K562 (cell line): ENCODE results near the gene SPRYD3. TPM values are rescaled to one million over a fixed set of nuclear protein-coding genes. Genes with fewer than 3 reads are reported as not detected.
"Not testable (repeated sequence)": the region's sequence is repeated elsewhere in the genome, so short reads cannot be mapped to it uniquely, and the experiment has no call there.

Source experiments
- ATAC-seq: fragments of 200-7000 bp; cut with Tn5 transposase; 3 replicates; pipeline ENCODE4 v1.9.1; 2020; ENCODE audit warnings: moderate library complexity
- BruUV-seq: library from RNA; stranded (reverse); fragments of 400-500 nt; replicated peaks from 2 replicates; lab custom pipeline; 2021; lab: Mats Ljungman, UMichigan
- CTCF ChIA-PET: fragments of 300-600 bp; formaldehyde crosslinking; extraction: SDS; loops from one replicate; lab custom pipeline; 2021; ENCODE audit warnings: low intra/inter-chr PET ratio; lab: Yijun Ruan, JAX
- POLR2A ChIA-PET: fragments of 300-600, 350-650 bp; sonication (Branson Sonifier 250); formaldehyde crosslinking; extraction: SDS; loops from one replicate; lab custom pipeline; 2021; ENCODE audit warnings: antibody characterized with exemption, inconsistent platforms; lab: Yijun Ruan, JAX
- DNase-seq, 4 experiments: peaks; one replicate each; pipeline versions ENCODE4 v3.0.0 to v3.0.0-alpha.2; 2011 to 2018; ENCODE audit warnings: low spot score in 3 of 4, mixed read lengths in 3 of 4; ENCODE audit errors: extremely low read depth in 1 of 4
- FAIRE-seq: peaks from 2 replicates; lab custom pipeline; 2011; peaks lifted over from hg19 to GRCh38; lab: Jason Lieb, UNC
- H2AFZ ChIP-seq: 2 replicates; pipeline ENCODE4 v1.6.0; 2011; ENCODE audit warnings: low read depth, low read length, control low read depth, inconsistent platforms
- H3K27ac ChIP-seq: fragments of 200-600 bp; 3 replicates; pipeline ENCODE4 v1.8.0; 2011; ENCODE audit warnings: low read depth, mild to moderate bottlenecking, control low read depth, inconsistent platforms, low read length, moderate library complexity, mixed read lengths; ENCODE audit errors: extremely low read depth
- H3K27me3 ChIP-seq, 2 experiments: fragments of 300-600 bp in 1 of 2; 2 replicates in 1 of 2; 3 replicates in 1 of 2; pipeline versions ENCODE4 v1.6.0 to v1.8.0; 2011; ENCODE audit warnings: inconsistent platforms in 2 of 2, low read length in 2 of 2, mild to moderate bottlenecking in 1 of 2, mixed read lengths in 1 of 2, moderate library complexity in 1 of 2; ENCODE audit not compliant: control insufficient read depth in 2 of 2, insufficient read depth in 2 of 2
- H3K36me3 ChIP-seq: fragments of 300-600 bp; 3 replicates; pipeline ENCODE4 v1.8.0; 2011; ENCODE audit warnings: mild to moderate bottlenecking, low read length, inconsistent platforms; ENCODE audit not compliant: control insufficient read depth, insufficient read depth
- H3K4me1 ChIP-seq, 2 experiments: fragments of 200-600 bp in 1 of 2; replicated peaks in 1 of 2; 2 replicates in 1 of 2; 3 replicates in 1 of 2; pipeline versions ENCODE4 v1.5.1 to v1.8.0; 2011; ENCODE audit warnings: inconsistent platforms in 2 of 2, low read length in 2 of 2, mild to moderate bottlenecking in 1 of 2, mixed read lengths in 1 of 2, moderate library complexity in 1 of 2; ENCODE audit not compliant: control insufficient read depth in 2 of 2, insufficient read depth in 2 of 2
- H3K4me2 ChIP-seq: 2 replicates; pipeline ENCODE4 v1.6.1; 2011; ENCODE audit warnings: low read length, control low read depth, inconsistent platforms, mixed read lengths; ENCODE audit not compliant: insufficient read depth
- H3K4me3 ChIP-seq: fragments of 200-600 bp; sonication (generic), shearing (Covaris generic); 2 replicates; pipeline ENCODE4 v1.5.1; 2016; ENCODE audit warnings: control low read depth, inconsistent platforms
- H3K79me2 ChIP-seq: fragments of 200-600 bp; 3 replicates; pipeline ENCODE4 v1.8.0; 2011; ENCODE audit warnings: low read length, inconsistent platforms; ENCODE audit not compliant: control insufficient read depth, insufficient read depth
- H3K9ac ChIP-seq, 2 experiments: 2 replicates each; pipeline versions ENCODE4 v1.6.0 to v1.6.1; 2011; ENCODE audit warnings: low read depth in 2 of 2, low read length in 2 of 2, control low read depth in 1 of 2, inconsistent platforms in 1 of 2, mild to moderate bottlenecking in 1 of 2, mixed read lengths in 1 of 2; ENCODE audit not compliant: insufficient read depth in 1 of 2
- H3K9me1 ChIP-seq: one replicate; pipeline ENCODE4 v1.6.0; 2011; ENCODE audit warnings: inconsistent platforms, mild to moderate bottlenecking, low read length, moderate library complexity; ENCODE audit not compliant: control insufficient read depth, insufficient read depth
- H3K9me3 ChIP-seq: replicated peaks from 2 replicates; pipeline ENCODE4 v1.5.1; 2011; ENCODE audit warnings: low read depth, low read length, inconsistent platforms; ENCODE audit not compliant: control insufficient read depth, insufficient read depth
- H4K20me1 ChIP-seq: replicated peaks from 2 replicates; pipeline ENCODE4 v1.6.1; 2011; ENCODE audit warnings: low read length, inconsistent platforms, mixed read lengths; ENCODE audit not compliant: control insufficient read depth, insufficient read depth
- KAT7 ChIP-seq: sonication (generic); formaldehyde crosslinking; IDR thresholded peaks from 2 replicates; pipeline ENCODE4 v1.8.0; 2022; ENCODE audit warnings: missing genetic modification reagents, mild to moderate bottlenecking, borderline replicate concordance
- SNRNP70 ChIP-seq: fragments of 200-400 bp; formaldehyde crosslinking; optimal IDR thresholded peaks from 2 replicates; pipeline ENCODE3; 2017; ENCODE audit warnings: low read depth, low read length
- ZBTB8A ChIP-seq: fragments of 450-650 bp; IDR thresholded peaks from 2 replicates; pipeline ENCODE4 v1.6.1; 2018; ENCODE audit warnings: mild to moderate bottlenecking, moderate library complexity; ENCODE audit not compliant: partially characterized antibody
- ZNF830 ChIP-seq: fragments of 250-450 bp; sonication (Bioruptor Pico); IDR thresholded peaks from 2 replicates; pipeline ENCODE4 v1.5.0; 2021; ENCODE audit warnings: mild to moderate bottlenecking
- WGBS: fragments of 100-300 bp; shearing (Covaris generic); methylation state at CpG from one replicate; pipeline ENCODE4 v1.1.6; 2016; ENCODE audit warnings: low coverage, mixed read lengths; ENCODE audit not compliant: insufficient coverage; ENCODE audit errors: missing lambda C conversion rate; 5-methylcytosine and 5-hydroxymethylcytosine counted together
- in situ Hi-C: fragments of 300-500 bp; cut with MboI; formaldehyde crosslinking; loops from 4 replicates; pipeline ENCODE4 v1.15.0; 2018; ENCODE audit warnings: inconsistent platforms, mixed read lengths
- intact Hi-C: fragments of 100-400 bp; cut with micrococcal nuclease; formaldehyde crosslinking; loops from 2 replicates; pipeline ENCODE4 v1.14.2; 2022
- polyA plus RNA-seq, 8 experiments: library from polyadenylated mRNA; depleted of rRNA in 4 of 8; stranded (reverse) in 5 of 8; unstranded in 3 of 8; fragments of >200 nt; fragmentation: Nextera tagmentation in 2 of 8; fragmentation: Illumina TruSeq in 1 of 8; extraction: Ambion mirVana in 2 of 8; extraction: Trizol in 1 of 8; gene quantifications; 2 replicates each; pipeline versions ENCODE4 v1.2.1 to v1.2.3, GENCODE V29; 2011 to 2014; ENCODE audit warnings: inconsistent platforms in 1 of 8, missing spikeins in 1 of 8
- total RNA-seq, 7 experiments: library from RNA; depleted of rRNA in 6 of 7; stranded (reverse); fragments of >200 nt in 6 of 7; fragmentation: Illumina TruSeq in 2 of 7; extraction: Trizol in 2 of 7; gene quantifications; 2 replicates each; pipeline versions ENCODE4 v1.2.1 to v1.2.3, GENCODE V29; 2011 to 2021; ENCODE audit warnings: low replicate concordance in 1 of 7

Gene SPRYD3
- total and polyA plus RNA-seq, 9 of the 15 experiments (the other 6 are each of a cell fraction or from before 2014, with no cell fraction given) = 1.5 to 13.6 (median 7.6) TPM

DNA sequence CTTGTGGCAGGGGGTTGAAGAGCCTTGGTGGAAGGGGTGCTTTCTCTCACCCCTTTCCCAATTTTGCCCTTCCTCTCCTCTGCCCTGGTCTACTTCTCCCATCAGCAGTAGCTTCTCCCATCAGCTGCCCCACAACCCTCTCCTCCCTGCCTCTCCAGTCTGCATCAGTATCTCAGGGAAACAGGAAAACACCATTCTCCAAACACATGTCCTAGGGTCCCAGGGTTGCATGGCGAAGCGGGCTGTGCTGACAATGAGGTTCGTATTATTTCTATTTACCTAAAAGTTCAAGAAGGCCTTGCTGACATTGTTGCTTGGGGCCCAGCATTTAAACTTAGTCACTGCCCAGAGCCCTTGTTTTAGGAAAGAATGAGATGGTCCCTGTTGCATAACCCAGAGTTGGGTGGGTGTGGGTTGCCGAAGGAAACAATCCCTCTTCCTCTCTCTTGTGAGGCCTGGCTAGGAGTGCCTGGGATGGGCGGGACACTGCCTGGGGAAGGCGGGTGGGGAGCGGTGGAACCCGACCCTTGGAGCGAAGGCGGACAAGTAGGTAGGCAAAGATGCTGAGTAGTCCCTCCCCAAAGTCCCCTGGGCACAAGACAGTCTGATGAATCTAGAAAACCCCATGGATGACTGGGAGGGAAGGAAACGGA lies 17.0 kb upstream of the SPRYD3 start (continued):
- TF ChIP-seq ZBTB8A (no peak), ZNF830 (CRISPR knock-in tag) (no peak), KAT7 (CRISPR knock-in tag) (no peak), SNRNP70 (no peak)
- TF ChIP-seq, all 486 proteins: peak for 0

DNA sequence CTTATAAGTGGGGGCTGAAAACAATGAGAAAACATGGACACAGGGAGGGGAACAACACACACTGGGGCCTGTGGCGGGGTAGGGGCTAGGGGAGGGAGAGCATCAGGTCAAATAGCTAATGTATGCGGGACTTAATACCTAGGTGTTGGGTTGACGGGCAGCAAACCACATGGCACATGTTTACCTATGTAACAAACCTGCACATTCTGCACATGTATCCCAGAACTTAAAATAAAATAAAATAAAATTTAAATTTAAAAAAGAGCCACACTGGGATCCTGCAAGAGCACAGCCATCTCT lies 16.4 kb upstream of the SPRYD3 start:
- H3K9me3 ChIP-seq, H3K79me2 ChIP-seq, in situ Hi-C loops, DNase-seq, H3K4me3 ChIP-seq, CTCF ChIA-PET, H2AFZ ChIP-seq, BruUV-seq, H3K4me2 ChIP-seq, FAIRE-seq, H3K36me3 ChIP-seq, H3K9ac ChIP-seq, H3K27me3 ChIP-seq, ATAC-seq, H3K27ac ChIP-seq, H3K9me1 ChIP-seq, H4K20me1 ChIP-seq, intact Hi-C loops: not testable (repeated sequence)
- peaks cover 31 to 33% of the 10 kb centered on the region in 2 experiments for H3K4me1 ChIP-seq
- POLR2A ChIA-PET = interaction anchor here (1.0 kb wide), 1 partner anchor 16 kb away, joined by 3 read pairs; the partner anchor contains the start of gene SPRYD3
- 83% methylated on average over 3 of the region's 3 CpGs for WGBS
